Liver (tissue), 9 donors: ENCODE measurements around the gene RNF187. TPM values are rescaled to one million over a fixed set of nuclear protein-coding genes. Genes with fewer than 3 reads are reported as not detected.

Experiments used
- DNase-seq: peaks from one replicate; pipeline ENCODE4 v3.0.0-alpha.2; 2017; ENCODE audit warnings: low spot score
- H3K27ac ChIP-seq, 2 donors: one replicate each; pipeline ENCODE4 v1.7.0; 2013; ENCODE audit warnings: inconsistent platforms in 2 of 2, low read length in 2 of 2, control low read depth in 1 of 2, low read depth in 1 of 2, mild to moderate bottlenecking in 1 of 2
- H3K27me3 ChIP-seq, 4 donors: one replicate each; pipeline versions ENCODE4 v1.6.1 to v1.7.0; 2013; ENCODE audit warnings: low read length in 3 of 4, inconsistent platforms in 1 of 4, mild to moderate bottlenecking in 1 of 4, moderate library complexity in 1 of 4; ENCODE audit not compliant: control insufficient read depth in 4 of 4, insufficient read depth in 4 of 4
- H3K36me3 ChIP-seq, 4 donors: one replicate each; pipeline versions ENCODE4 v1.6.1 to v1.7.0; 2013; ENCODE audit warnings: low read length in 3 of 4, mild to moderate bottlenecking in 3 of 4, low read depth in 1 of 4, moderate library complexity in 1 of 4; ENCODE audit not compliant: control insufficient read depth in 4 of 4, insufficient read depth in 3 of 4
- H3K4me1 ChIP-seq, 4 donors: one replicate each; pipeline versions ENCODE4 v1.6.1 to v1.7.0; 2013; ENCODE audit warnings: low read length in 3 of 4, mild to moderate bottlenecking in 3 of 4, moderate library complexity in 1 of 4; ENCODE audit not compliant: control insufficient read depth in 4 of 4, insufficient read depth in 4 of 4
- H3K4me3 ChIP-seq, 3 donors: one replicate each; pipeline versions ENCODE4 v1.6.1 to v1.7.0; 2013; ENCODE audit warnings: low read length in 3 of 3, control low read depth in 1 of 3, low read depth in 1 of 3, mild to moderate bottlenecking in 1 of 3
- H3K9ac ChIP-seq, 2 donors: one replicate each; pipeline ENCODE4 v1.7.0; 2013; ENCODE audit warnings: low read length in 2 of 2, mild to moderate bottlenecking in 2 of 2, moderate library complexity in 2 of 2, control low read depth in 1 of 2, low read depth in 1 of 2
- H3K9me3 ChIP-seq, 4 donors: one replicate each; pipeline versions ENCODE4 v1.6.1 to v1.7.0; 2013; ENCODE audit warnings: low read length in 3 of 4; ENCODE audit not compliant: control insufficient read depth in 4 of 4
- ATF3 ChIP-seq: IDR thresholded peaks from 2 replicates; pipeline ENCODE4 v1.6.1; 2016; ENCODE audit warnings: antibody characterized with exemption
- CTCF ChIP-seq: fragments of 150-350 bp; IDR thresholded peaks from 2 replicates; pipeline ENCODE4 v1.5.1; 2017; ENCODE audit warnings: improper control_type of control experiment, low read depth, low read length; ENCODE audit not compliant: missing input control
- EGR1 ChIP-seq, 2 donors: IDR thresholded peaks; 2 replicates each; pipeline ENCODE4 v1.6.1; 2016 to 2018; ENCODE audit warnings: antibody characterized with exemption in 2 of 2, low read depth in 2 of 2
- FOXA1 ChIP-seq: IDR thresholded peaks from 2 replicates; pipeline ENCODE4 v1.6.1; 2016; ENCODE audit warnings: antibody characterized with exemption
- GABPA ChIP-seq, 2 donors: IDR thresholded peaks in 1 of 2; conservative IDR thresholded peaks in 1 of 2; 2 replicates each; pipeline ENCODE4 v1.6.1; 2016; ENCODE audit warnings: antibody characterized with exemption in 2 of 2, mild to moderate bottlenecking in 1 of 2, moderate library complexity in 1 of 2
- JUND ChIP-seq, 2 donors: IDR thresholded peaks; 2 replicates each; pipeline ENCODE4 v1.6.1; 2016; ENCODE audit warnings: antibody characterized with exemption in 2 of 2
- MAX ChIP-seq: IDR thresholded peaks from 2 replicates; pipeline ENCODE4 v1.6.1; 2016; ENCODE audit warnings: antibody characterized with exemption
- NR2F2 ChIP-seq: IDR thresholded peaks from 2 replicates; pipeline ENCODE4 v1.6.1; 2016; ENCODE audit warnings: antibody characterized with exemption
- RAD21 ChIP-seq, 2 donors: IDR thresholded peaks; 2 replicates each; pipeline ENCODE4 v1.6.1; 2016; ENCODE audit warnings: antibody characterized with exemption in 2 of 2, mild to moderate bottlenecking in 2 of 2
- REST ChIP-seq: IDR thresholded peaks from 2 replicates; pipeline ENCODE4 v1.6.1; 2016; ENCODE audit warnings: antibody characterized with exemption, mild to moderate bottlenecking
- RXRA ChIP-seq, 2 donors: IDR thresholded peaks; 2 replicates each; pipeline ENCODE4 v1.6.1; 2017 to 2018; ENCODE audit warnings: antibody characterized with exemption in 2 of 2, mild to moderate bottlenecking in 1 of 2
- TAF1 ChIP-seq: conservative IDR thresholded peaks from 2 replicates; pipeline ENCODE4 v1.6.1; 2016; ENCODE audit warnings: antibody characterized with exemption, mild to moderate bottlenecking
- YY1 ChIP-seq: IDR thresholded peaks from 2 replicates; pipeline ENCODE4 v1.6.1; 2016; ENCODE audit warnings: antibody characterized with exemption, mild to moderate bottlenecking
- WGBS: extraction: QIAGEN DNeasy Blood & Tissue Kit; methylation state at CpG from one replicate; pipeline ENCODE4 v1.1.7; 2013; 5-methylcytosine and 5-hydroxymethylcytosine counted together
- polyA plus RNA-seq, 2 donors: library from polyadenylated mRNA; stranded (reverse) in 1 of 2; unstranded in 1 of 2; fragments of 200-250 nt in 1 of 2; fragments of >200 nt in 1 of 2; fragmentation: Nextera tagmentation in 1 of 2; extraction: Ambion mirVana in 1 of 2; gene quantifications; one replicate each; pipeline versions ENCODE4 v1.2.1 to v1.2.3, GENCODE V29; 2013 to 2015
- total RNA-seq, 2 donors: library from RNA; depleted of rRNA; stranded (reverse); fragments of >200 nt; gene quantifications; one replicate each; pipeline ENCODE4 v1.2.3, GENCODE V29; 2014
- donor health status: healthy.
- donor health status: healthy.
- donor health status: healthy.
- donor health status: healthy.
- donor health status: healthy.

The RNF187 gene
- total and polyA plus RNA-seq, 4 donors = 18.7 to 32.0 (median 23.5) TPM

GRCh38 chr1:228494044-228494353 is 6.8 kb downstream of the RNF187 start:
- WGBS = 87% methylated on average over 9 of the region's 9 CpGs
- Histone ChIP-seq H3K9ac (no peak overlapping the region), H3K9me3 (no peaks in the 10 kb centered on the region), H3K4me3 (no peak overlapping the region), H3K4me1 (peaks cover 0 to 7% (median under 1%) of the 10 kb centered on the region in 4 donors), H3K27ac (no peak overlapping the region), H3K27me3 (no peaks in the 10 kb centered on the region), H3K36me3 (peaks cover 10 to 31% (median 18%) of the 10 kb centered on the region in 4 donors)
- DNase-seq = no peak
- no peak for TF ChIP-seq TAF1
- TF ChIP-seq JUND (IDR thresholded peaks at IDR 0.05) = no peak
- TF ChIP-seq FOXA1 = no peak
- no peak for TF ChIP-seq RXRA (IDR thresholded peaks at IDR 0.05)
- TF ChIP-seq ATF3 = no peak
- no peak for TF ChIP-seq YY1

GRCh38 chr1:228494391-228494790 is 7.2 kb downstream of the RNF187 start:
- Histone ChIP-seq H3K27ac (no peak overlapping the region), H3K9ac (no peak overlapping the region), H3K27me3 (no peaks in the 10 kb centered on the region), H3K4me3 (no peak overlapping the region), H3K36me3 (peaks cover 10 to 31% (median 18%) of the 10 kb centered on the region in 4 donors), H3K4me1 (peaks cover 0 to 7% (median 0%) of the 10 kb centered on the region in 4 donors), H3K9me3 (no peaks in the 10 kb centered on the region)
- DNase-seq = no peak
- 87% methylated on average over 7 of the region's 7 CpGs for WGBS
- no peak for TF ChIP-seq ATF3
- no peak for TF ChIP-seq EGR1 (IDR thresholded peaks at IDR 0.05; ENCODE audit: low read depth in 2 of 2)
- TF ChIP-seq GABPA (IDR thresholded peaks at IDR 0.05 in 1 of 2, conservative IDR thresholded peaks at IDR 0.05 in 1 of 2) = no peak
- TF ChIP-seq JUND (IDR thresholded peaks at IDR 0.05) = no peak
- no peak for TF ChIP-seq NR2F2
- TF ChIP-seq CTCF = no peak
- no peak for TF ChIP-seq REST
- no peak for TF ChIP-seq MAX
- no peak for TF ChIP-seq RAD21 (IDR thresholded peaks at IDR 0.05)
